ENCODE data around the gene UBR4. TPM values are rescaled to one million over a fixed set of nuclear protein-coding genes. Genes with fewer than 3 reads are reported as not detected.
A peak's percentile ranks its signal among the peaks of the same experiment; 100 is the strongest.

UBR4 gene
- total and polyA plus RNA-seq, 2 experiments from 2014 or later, result 49.4 to 63.7 TPM

DNA sequence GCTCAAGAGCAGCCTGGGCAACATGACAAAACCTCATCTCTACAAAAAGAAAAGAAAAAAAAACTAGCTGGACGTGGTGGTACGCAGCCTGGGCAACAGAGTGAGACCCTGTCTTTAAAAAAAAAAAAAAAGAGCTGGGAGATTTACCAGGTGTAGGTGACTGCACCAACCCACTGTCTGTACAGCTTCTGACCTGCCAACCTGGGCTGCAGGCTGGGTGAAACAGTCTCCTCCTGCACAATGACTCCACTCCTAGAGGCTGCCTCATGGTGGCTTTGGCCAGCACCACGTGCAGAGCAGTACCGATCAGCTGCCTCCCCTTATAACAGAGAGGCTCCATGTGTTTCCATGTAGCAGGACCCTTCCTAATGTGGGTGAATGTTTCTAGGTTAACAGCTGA, 45.2 kb upstream of the UBR4 start:
- no peaks in the 10 kb centered on the region for H3K9me2 ChIP-seq (ENCODE audit: insufficient read depth)
- H3K9me3 ChIP-seq (ENCODE audit: low read depth), result no peaks in the 10 kb centered on the region
- H3F3A ChIP-seq (ENCODE audit: insufficient read depth), result peaks cover 17% of the 10 kb centered on the region
- no peak for DNase-seq
- no peaks in the 10 kb centered on the region for H3K27me3 ChIP-seq (replicated peaks; ENCODE audit: insufficient read depth)
- 84 to 91% methylated on average over 4 of the region's 4 CpGs for WGBS, 2 experiments (ENCODE audit: low coverage in 1 of 2, low lambda C conversion rate in 2 of 2, missing lambda C conversion rate in 2 of 2)
- H2AFZ ChIP-seq, result no peak overlapping the region
- no peak overlapping the region for H3K4me3 ChIP-seq
- no peak overlapping the region for H3K27ac ChIP-seq
- TF ChIP-seq EZH2 (IDR thresholded peaks at IDR 0.05; ENCODE audit: insufficient read depth, poor library complexity, severe bottlenecking) (no peak), EZH2phosphoT487 (IDR thresholded peaks at IDR 0.05; ENCODE audit: insufficient read depth, low read depth) (no peak)
- H3K79me2 ChIP-seq (ENCODE audit: insufficient read depth), result peaks cover 61% of the 10 kb centered on the region
- no peak overlapping the region for H3K9ac ChIP-seq
- H3K4me1 ChIP-seq (ENCODE audit: insufficient read depth), result peaks cover 33% of the 10 kb centered on the region
- H3K4me2 ChIP-seq (ENCODE audit: unreplicated experiment), result no peak overlapping the region
- in situ Hi-C loops (cut with MboI), result no loop called here
- peaks cover 20% of the 10 kb centered on the region; the same call in 1 of the 2 replicates for H3K36me3 ChIP-seq (ENCODE audit: low read depth)
- no peaks in the 10 kb centered on the region; the same call in none of the 2 replicates for H4K20me1 ChIP-seq (ENCODE audit: insufficient read depth)

DNA sequence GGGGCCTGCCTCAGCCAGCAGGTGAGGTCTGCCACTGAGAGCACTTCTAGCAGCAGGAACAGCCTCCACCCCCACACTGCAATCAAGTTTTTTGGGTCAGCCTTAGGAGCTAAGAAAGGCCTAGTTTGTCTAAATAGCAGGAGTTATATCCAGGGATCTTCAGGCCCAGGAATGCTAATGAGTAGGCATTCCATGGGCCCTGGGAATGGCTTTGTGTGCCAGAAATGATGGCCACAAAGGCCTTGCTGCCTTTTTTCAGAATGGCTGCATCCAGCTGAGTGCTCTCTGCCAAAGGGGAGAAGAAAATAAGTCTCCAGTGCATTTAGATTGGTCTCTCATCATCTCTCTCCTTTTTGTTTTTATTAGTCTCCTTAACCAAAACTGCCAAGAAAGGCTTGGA, 44.4 kb upstream of the UBR4 start:
- peaks cover 69% of the 10 kb centered on the region for H3K79me2 ChIP-seq (ENCODE audit: insufficient read depth)
- no peak overlapping the region for H3K27ac ChIP-seq
- H3K9me2 ChIP-seq (ENCODE audit: insufficient read depth), result no peaks in the 10 kb centered on the region
- no peaks in the 10 kb centered on the region for H3K27me3 ChIP-seq (replicated peaks; ENCODE audit: insufficient read depth)
- H3K4me2 ChIP-seq (ENCODE audit: unreplicated experiment), result no peak overlapping the region
- H2AFZ ChIP-seq, result no peak overlapping the region
- H3F3A ChIP-seq (ENCODE audit: insufficient read depth), result peaks cover 8% of the 10 kb centered on the region
- no peak overlapping the region for H3K9ac ChIP-seq
- no peaks in the 10 kb centered on the region; the same call in none of the 2 replicates for H4K20me1 ChIP-seq (ENCODE audit: insufficient read depth)
- DNase-seq, result no peak
- in situ Hi-C loops (cut with MboI), result no loop called here
- no peak overlapping the region for H3K4me3 ChIP-seq
- H3K36me3 ChIP-seq (ENCODE audit: low read depth), result peaks cover 15% of the 10 kb centered on the region; the same call in 1 of the 2 replicates
- peaks cover 30% of the 10 kb centered on the region for H3K4me1 ChIP-seq (ENCODE audit: insufficient read depth)
- no peaks in the 10 kb centered on the region for H3K9me3 ChIP-seq (ENCODE audit: low read depth)
- no peak for TF ChIP-seq EZH2phosphoT487 (IDR thresholded peaks at IDR 0.05; ENCODE audit: insufficient read depth, low read depth)
- no peak for TF ChIP-seq EZH2 (IDR thresholded peaks at IDR 0.05; ENCODE audit: insufficient read depth, poor library complexity, severe bottlenecking)

DNA sequence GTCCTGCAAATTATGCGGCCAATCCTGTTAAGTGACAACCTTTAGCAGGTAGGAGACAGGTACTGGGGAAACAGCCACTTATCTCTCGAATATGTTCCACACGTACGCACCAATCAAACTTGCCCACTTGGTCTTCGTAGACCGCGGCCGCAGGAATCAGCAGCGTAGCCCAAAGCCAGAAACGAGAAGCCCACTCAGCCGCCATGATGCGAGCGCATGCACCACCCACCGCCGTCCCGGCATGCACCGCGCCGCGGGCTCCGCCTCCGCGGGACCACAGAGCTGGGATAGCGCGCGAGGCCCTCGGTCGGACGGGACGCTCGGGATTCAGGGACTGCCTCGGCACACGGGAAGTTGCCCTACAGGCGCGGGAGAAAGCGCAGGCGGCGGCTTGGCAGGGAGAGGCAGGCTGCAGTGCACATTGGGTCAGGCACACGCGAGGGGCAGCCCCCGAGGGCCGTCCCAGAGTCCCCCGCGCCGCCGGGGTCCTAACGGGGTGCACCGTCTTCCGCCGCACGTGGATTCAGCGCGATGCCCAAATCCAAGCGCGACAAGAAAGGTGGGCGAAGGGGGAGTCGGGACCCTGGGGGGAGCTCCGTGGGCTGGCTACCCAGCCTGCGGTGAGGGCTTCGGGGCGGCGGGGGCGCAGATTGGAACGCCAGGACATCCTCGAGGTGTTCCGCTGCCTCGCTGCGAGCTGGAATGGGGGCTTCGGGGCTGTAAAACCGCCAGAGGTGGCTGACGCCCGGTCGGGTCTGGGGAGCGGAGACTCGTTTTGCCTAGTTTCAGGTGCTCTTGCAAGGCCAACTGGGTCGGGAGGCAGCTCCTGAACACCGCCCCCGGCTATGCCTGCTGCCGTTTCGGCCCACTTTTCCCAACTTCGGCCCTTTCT, 41.5 kb upstream of the UBR4 start, which contains the start of the genes EMC1 and MRTO4:
EMC1 (minus strand) TSS at position 220 of the 892 bp plus-strand sequence; CDS start at position 205, 15 bp downstream.
MRTO4 (plus strand) TSS at position 501 of the 892 bp plus-strand sequence; CDS start at position 532, 31 bp downstream.
- H3K79me2 ChIP-seq (ENCODE audit: insufficient read depth), result peaks cover 92% of the 10 kb centered on the region
- H3K9me2 ChIP-seq (ENCODE audit: insufficient read depth), result no peaks in the 10 kb centered on the region
- H3F3A ChIP-seq (ENCODE audit: insufficient read depth), result no peaks in the 10 kb centered on the region
- DNase-seq, result peak; percentile 94
- H3K9me3 ChIP-seq (ENCODE audit: low read depth), result no peaks in the 10 kb centered on the region
- WGBS, 2 experiments (ENCODE audit: low coverage in 1 of 2, low lambda C conversion rate in 2 of 2, missing lambda C conversion rate in 2 of 2), result 0 to 1% methylated on average over 74 to 81 of the region's 81 CpGs
- H3K27ac ChIP-seq, result peak within 1 kb of the TSS; percentile 81
- peak within 1 kb of the TSS; percentile 91 for H3K4me3 ChIP-seq
- TF ChIP-seq EZH2phosphoT487 (IDR thresholded peaks at IDR 0.05; ENCODE audit: insufficient read depth, low read depth) (no peak), EZH2 (IDR thresholded peaks at IDR 0.05; ENCODE audit: insufficient read depth, poor library complexity, severe bottlenecking) (no peak)
- peak within 1 kb of the TSS; percentile 92 for H2AFZ ChIP-seq
- in situ Hi-C loops (cut with MboI), result no loop called here
- H4K20me1 ChIP-seq (ENCODE audit: insufficient read depth), result no peaks in the 10 kb centered on the region; the same call in none of the 2 replicates
- peaks cover 18% of the 10 kb centered on the region for H3K4me1 ChIP-seq (ENCODE audit: insufficient read depth)
- no peaks in the 10 kb centered on the region for H3K27me3 ChIP-seq (replicated peaks; ENCODE audit: insufficient read depth)
- H3K4me2 ChIP-seq (ENCODE audit: unreplicated experiment), result peak within 1 kb of the TSS; percentile 94
- peak within 1 kb of the TSS; percentile 94 for H3K9ac ChIP-seq
- H3K36me3 ChIP-seq (ENCODE audit: low read depth), result no peaks in the 10 kb centered on the region

DNA sequence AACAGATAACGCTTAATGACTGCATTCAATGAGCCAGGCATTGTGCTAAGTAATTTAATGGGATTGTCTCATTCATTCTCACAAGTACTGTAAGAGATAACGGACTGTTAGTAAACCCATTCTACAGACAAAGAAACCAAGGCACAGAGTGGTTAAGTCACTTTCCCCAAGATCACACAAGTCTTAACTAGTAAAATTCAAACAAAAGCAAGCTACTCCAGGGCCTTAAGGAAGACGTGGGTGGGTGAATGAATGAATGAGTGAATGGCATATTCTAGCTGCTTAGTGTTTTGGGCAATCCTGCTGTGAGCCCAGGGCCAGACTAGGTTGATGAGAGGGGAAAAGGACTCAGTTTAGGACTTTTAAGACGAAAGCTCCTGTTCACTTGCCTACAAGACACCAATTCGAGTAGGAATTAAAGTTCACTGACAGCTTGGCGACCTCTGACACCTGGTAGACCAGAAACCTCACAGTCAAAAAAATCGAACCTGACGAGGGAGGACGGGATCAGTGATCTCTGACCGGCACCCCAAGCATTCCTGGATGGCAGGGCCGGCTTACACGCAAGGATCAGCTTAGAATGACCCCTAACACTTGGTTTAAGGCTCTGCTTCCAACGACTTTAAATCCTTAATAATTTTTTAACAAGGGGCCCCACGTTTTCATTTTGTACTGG, 40.7 kb upstream of the UBR4 start:
- peaks cover 18% of the 10 kb centered on the region for H3K4me1 ChIP-seq (ENCODE audit: insufficient read depth)
- peak overlapping the region; percentile 94 for H3K9ac ChIP-seq
- no peaks in the 10 kb centered on the region for H3K27me3 ChIP-seq (replicated peaks; ENCODE audit: insufficient read depth)
- H4K20me1 ChIP-seq (ENCODE audit: insufficient read depth), result no peaks in the 10 kb centered on the region; the same call in none of the 2 replicates
- WGBS, 2 experiments (ENCODE audit: low coverage in 1 of 2, low lambda C conversion rate in 2 of 2, missing lambda C conversion rate in 2 of 2), result 11 to 14% methylated on average over 14 of the region's 14 CpGs
- no peaks in the 10 kb centered on the region for H3K9me3 ChIP-seq (ENCODE audit: low read depth)
- H3F3A ChIP-seq (ENCODE audit: insufficient read depth), result no peaks in the 10 kb centered on the region
- peak overlapping the region; percentile 92 for H2AFZ ChIP-seq
- peaks cover 97% of the 10 kb centered on the region for H3K79me2 ChIP-seq (ENCODE audit: insufficient read depth)
- peak; percentile 42 for DNase-seq
- in situ Hi-C loops (cut with MboI), result no loop called here
- H3K27ac ChIP-seq, result peak overlapping the region; percentile 81
- TF ChIP-seq EZH2 (IDR thresholded peaks at IDR 0.05; ENCODE audit: insufficient read depth, poor library complexity, severe bottlenecking) (no peak), EZH2phosphoT487 (IDR thresholded peaks at IDR 0.05; ENCODE audit: insufficient read depth, low read depth) (no peak)
- no peaks in the 10 kb centered on the region for H3K9me2 ChIP-seq (ENCODE audit: insufficient read depth)
- H3K4me2 ChIP-seq (ENCODE audit: unreplicated experiment), result peak overlapping the region; percentile 94
- H3K36me3 ChIP-seq (ENCODE audit: low read depth), result no peaks in the 10 kb centered on the region
- H3K4me3 ChIP-seq, result peak overlapping the region; percentile 91

Data from GM23248 (cell line).